HG02840 (cell line): ENCODE measurements around the gene CPAMD8.
"Not testable (repeated sequence)": the region's sequence is repeated elsewhere in the genome, so short reads cannot be mapped to it uniquely, and the experiment has no call there.

Source experiments
- ATAC-seq: cut with Tn5 transposase; IDR thresholded peaks from one replicate; pipeline ENCODE4 v1.9.1; 2021; ENCODE audit warnings: mild to moderate bottlenecking, moderate library complexity, moderate number of reproducible peaks; ENCODE audit not compliant: unreplicated experiment, low FRiP score

CPAMD8 gene

DNA sequence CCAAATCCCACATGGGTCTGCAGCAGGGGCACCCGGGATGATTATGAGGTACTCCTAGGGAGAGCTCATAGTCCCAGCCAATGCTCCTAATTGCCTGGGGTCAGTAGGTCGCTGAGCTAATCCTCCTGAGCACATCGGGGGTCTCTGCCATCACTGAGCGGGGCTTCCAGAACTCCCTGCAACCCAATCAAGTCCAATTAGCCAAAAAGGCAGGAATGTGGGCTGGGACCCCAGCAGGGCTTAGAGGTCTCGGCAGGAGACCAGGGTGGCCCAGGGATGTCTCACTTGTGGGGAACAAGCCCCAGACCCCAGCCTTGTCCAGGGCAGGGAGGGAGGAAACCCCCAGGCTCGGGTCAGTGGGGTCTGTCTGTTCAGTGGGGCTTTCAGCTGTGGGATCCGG, 17.1 kb upstream of the CPAMD8 start:
- ATAC-seq, result no peak

DNA sequence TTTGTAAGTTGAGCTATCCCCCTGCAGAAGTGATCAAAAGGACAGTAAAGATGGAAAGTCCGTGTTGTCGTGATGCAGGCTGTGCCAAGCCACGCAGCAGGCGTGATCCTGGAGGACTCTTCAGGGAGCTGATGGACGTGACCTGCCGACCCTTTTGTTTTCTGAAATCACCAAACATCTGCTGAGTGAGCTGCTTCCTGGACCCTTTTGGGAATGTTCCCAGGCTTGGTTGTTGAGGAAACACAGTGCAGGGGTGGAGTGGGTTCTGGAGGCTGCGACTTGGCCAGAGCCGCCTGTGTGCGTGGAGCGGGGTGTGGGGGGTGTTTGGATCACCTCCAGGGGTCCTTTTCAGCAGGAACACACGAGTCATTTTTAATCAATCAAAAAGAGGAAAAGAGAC, 15.4 kb upstream of the CPAMD8 start:
- ATAC-seq, result no peak

DNA sequence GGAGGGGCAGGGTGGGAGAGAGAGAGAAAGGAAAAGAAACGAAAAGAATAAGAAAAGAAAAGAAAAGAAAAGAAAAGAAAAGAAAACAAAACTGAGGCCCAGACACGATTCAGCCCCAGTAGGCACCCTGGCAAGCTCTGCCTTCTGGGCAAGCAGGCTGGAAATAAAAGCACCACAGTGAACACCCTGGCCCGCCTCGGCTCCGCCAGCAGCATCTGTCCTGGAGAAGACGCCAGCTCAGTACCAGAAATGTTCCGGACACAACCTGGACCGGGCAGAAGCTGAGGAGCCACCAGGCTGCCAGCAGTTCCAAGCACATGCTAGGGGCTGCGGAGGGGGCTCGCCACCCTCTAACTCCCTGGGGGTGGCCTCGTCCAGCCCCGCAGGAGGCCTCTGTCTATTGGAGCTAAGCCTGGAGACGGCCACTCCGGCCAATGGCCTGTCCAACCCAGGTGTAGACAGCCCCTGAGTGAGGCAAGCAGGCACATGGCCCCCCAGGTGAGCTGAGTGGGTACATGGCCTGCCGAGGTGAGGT, 11.4 kb upstream of the CPAMD8 start:
- no peak for ATAC-seq

DNA sequence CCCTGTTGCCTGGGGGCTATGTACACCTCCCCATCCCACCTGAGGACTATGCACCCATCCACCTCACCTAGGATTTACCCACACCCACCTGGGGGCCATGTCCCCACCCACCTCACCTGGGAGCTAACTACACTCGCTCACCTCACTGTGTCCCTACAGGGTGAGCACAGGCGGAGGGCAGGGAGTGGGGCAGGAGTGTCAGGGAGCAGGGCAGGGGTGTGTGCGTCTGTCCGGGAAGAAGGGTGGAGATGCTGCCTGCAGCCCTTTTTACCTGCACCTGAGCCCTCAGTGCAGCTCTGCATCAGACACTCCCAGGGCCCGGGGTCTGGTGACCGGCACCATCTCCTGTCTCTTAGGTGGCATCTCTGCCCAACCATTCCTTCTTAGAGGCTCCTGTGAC, 10.6 kb upstream of the CPAMD8 start:
- no peak for ATAC-seq

DNA sequence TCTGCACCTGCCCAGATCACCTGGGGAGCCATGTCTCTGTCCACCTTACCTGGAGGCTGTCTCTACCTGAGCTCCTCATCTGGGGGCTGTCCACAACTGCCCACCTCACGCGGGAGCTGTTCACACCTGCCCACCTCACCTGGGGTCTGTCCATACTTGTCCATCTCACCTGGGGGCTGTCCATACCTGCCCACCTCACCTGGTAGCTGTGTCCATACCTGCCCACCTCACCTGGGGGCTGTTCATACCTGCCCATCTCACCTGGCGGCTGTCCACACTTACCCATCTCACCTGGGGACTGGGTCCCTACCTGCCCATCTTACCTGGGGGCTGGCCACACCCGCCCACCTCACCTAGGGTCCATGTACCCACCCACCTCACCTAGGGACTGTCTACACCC, 10.0 kb upstream of the CPAMD8 start:
- ATAC-seq, result no peak

- ATAC-seq, result no peak
Observed at GRCh38 chr19:17035842-17036424, 9.3 kb upstream of the CPAMD8 start.

- ATAC-seq, result no peak
Observed at GRCh38 chr19:17031741-17032140, 5.1 kb upstream of the CPAMD8 start.

DNA sequence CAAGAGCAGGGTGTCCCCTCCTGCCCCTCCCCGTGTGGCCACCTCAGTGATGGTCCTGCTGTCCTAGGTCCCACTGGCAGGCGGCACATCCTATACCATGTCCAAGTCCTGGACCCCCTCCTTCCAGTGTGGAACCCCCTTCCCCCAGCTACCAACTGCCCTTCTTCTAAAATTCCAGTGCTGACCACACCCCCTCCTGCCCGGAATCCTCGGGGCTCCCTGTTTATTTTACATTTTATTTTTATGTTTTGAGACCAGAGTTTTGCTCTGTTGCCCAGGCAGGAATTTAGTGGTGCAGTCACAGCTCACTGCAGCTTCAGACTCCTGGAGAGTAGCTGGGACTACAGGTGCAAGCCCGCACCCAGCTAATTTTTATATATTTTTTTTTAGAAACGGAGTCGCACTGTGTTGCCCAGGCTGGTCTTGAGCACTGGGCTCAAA, 945 bp upstream of the CPAMD8 start:
- ATAC-seq, result no peak

DNA sequence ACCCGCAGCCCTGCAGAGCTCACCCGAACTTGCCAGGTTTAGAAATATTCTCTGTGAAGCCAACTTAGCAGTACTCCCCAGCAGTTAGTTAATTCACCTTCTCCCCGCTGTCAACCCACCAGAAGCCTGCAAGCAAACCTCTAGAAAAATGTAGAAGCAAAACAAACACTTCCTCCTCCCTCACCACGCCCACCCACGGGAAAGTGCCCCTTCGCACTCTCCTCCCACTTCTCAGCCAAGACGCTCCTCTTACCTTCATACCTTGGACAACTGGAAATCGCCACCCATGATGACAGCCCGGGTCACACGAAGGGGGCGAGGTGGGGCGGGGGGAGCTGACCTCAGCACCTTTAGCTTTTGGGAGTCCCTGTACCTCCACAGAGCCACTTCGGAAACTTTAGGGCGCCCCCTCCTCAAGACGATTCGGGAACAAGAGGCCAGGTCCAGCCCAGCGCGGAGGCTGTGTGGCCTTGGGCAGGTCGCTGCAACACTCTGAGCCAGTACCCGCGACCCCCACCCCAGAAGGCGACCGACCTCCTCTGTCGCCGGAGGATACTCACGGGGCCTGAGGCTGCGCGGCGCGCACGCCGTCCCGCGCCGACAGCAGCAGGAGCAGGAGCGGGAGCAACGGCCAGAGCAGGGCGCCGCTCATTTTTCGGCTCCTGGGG, 485 bp downstream of the CPAMD8 start:
- no peak for ATAC-seq

DNA sequence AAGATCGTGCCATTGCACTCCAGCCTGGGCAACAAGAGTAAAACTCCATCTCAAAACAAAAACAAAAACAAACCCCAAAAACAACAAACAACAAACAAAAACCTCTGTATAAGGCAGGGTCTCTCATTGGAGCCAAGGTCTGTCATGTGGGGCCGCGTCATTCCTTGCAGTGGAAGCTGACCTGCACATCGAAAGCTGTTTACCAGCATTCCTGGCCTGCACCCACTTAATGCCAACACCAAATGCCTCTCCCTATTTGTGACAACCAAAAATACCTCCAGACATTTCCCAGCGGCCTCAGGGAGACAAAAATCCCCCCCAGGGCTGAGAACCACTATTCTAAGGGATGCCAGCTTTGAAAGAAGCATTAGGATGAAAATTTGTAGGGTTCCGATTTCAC, 1.2 kb downstream of the CPAMD8 start:
- no peak for ATAC-seq

GRCh38 chr19:17024941-17025340, 1.7 kb downstream of the CPAMD8 start:
- ATAC-seq, result not testable (repeated sequence)

- no peak for ATAC-seq
Observed at GRCh38 chr19:17023805-17024204, 2.8 kb downstream of the CPAMD8 start.

DNA sequence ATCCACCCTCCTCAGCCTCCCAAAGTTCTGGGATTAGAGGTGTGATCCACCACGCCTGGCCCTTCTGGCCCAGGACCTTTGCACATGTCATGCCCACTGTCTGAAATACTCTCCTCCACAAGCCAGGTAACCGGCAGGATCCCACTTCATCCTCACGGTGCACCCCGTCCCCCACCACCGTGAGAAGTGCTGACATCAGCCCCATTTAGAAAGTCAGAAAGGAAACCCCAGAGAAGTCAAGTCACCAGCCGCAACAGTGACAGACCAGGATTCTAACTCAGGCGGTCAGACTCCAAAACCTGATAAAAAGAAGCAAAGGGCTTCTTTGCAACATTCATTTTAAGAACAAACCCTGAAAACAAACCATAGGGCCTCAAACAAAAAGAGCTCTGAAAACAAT, 3.9 kb downstream of the CPAMD8 start:
- ATAC-seq, result no peak

- no peak for ATAC-seq
Observed at GRCh38 chr19:17021793-17022590, 4.6 kb downstream of the CPAMD8 start.

- no peak for ATAC-seq
Observed at GRCh38 chr19:17021328-17021727, 5.3 kb downstream of the CPAMD8 start.

DNA sequence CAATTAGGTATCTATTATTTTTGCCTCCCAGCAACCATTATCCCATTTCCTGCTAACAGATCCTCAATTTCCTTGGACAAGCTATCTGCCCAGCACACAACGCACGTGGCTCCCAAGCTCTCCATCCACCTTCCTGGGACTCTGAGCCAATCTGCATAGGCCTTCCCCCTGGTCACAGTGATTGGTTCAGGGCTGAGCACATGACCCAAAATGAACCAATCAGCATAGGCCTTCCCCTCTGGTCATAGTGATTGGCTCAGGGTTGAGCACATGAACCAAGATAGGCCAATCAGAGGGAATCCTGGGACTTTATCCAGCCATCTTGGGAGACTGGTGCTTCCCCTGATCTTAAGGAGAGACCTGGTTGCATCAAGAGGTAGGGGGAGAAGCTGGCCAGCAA, 5.8 kb downstream of the CPAMD8 start:
- ATAC-seq, result no peak

DNA sequence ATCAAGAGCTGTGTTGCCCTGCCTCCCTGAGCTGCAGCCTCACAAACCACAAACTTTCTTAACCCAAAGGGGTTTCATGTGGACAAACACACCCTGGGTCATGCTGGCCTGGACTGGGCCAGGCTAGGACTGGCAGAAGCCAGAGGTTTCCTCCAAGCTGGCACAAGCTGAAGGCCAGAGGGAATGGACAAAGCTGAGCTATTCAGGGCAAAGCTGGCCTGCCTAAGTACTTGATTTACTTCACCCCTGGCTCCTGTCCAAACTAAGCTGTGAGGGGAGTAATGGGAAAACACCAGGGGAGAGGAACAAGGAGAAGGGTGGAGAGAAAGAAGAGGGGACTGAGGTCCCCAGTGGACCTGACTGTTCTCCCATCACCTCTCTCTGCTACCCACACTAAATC, 6.2 kb downstream of the CPAMD8 start:
- ATAC-seq, result no peak

DNA sequence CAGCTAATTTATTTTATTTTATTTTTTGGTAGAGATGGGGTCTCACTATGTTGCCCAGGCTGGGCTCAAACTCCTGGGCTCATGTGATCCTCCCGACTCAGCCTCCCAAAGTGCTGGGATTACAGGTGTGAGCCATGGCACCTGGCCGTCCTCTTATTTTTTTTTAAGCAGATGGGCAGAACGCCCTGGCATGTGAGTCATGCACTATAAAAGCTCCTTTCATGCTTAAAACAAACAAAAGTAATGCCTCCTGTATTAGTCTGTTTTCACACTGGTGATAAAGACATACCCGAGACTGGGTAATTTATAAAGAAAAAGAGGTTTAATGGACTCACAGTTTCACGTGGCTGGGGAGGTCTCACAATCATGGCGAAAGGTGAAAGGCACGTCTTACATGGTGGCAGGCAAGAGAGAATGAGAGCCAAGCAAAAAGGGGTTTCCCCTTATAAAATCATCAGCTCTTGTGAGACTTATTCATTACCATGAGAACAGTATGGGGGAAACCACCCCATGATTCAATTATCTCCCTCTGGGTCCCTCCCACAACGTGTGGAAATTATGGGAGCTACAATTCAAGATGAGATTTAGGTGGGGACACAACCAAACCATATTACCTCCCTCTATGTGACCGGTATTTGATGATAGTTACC, 12.3 kb downstream of the CPAMD8 start:
- not testable (repeated sequence) for ATAC-seq

GRCh38 chr19:17011485-17011884, 15.1 kb downstream of the CPAMD8 start:
- no peak for ATAC-seq

GRCh38 chr19:17006579-17006978, 20.0 kb downstream of the CPAMD8 start:
- no peak for ATAC-seq

- ATAC-seq, result no peak
Observed at GRCh38 chr19:17005000-17005399, 21.6 kb downstream of the CPAMD8 start.
